Activated T-cell treated with anti-CD3 and anti-CD28 coated beads for 24 hours (primary cell): Measurements from ENCODE around the gene RASAL2.

ENCODE experiments used
- DNase-seq: peaks from one replicate; pipeline ENCODE4 v3.0.0-alpha.2; 2020; ENCODE audit warnings: low read depth

RASAL2 gene

DNA sequence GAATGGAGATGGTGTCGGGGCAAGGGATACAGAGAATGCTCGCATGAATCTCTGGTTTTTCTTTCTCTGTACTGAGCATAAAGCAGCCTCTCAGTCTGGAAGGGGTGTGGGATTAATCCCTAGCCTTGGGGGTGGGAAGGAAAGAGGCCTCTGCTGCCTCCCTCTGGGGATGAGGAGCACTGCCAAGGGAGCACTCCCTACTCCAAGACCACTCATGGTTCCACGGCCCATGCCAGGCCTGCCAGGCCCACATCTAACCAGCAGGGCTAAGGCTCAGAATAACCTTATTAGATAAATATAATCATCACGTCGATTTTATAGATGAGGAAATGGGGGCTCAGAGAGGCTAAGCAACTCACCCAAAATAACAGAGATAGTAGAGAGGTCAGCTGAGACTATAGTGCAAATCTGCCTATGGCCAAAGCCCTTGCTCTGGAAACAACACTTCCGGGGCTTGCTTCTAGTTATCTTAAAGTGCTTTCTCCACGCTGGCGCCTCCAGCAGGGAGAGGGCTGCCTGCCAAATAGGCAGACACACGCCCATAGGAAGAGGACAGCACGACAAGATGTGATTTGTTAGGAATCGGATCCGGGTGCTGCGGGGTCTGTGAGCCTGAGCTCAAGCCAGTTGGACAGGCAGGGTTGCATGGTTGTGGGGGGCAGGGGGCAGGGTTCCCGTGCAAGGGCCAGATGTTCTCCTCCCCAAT is 419.5 kb downstream of the RASAL2 start:
- no peak for DNase-seq

DNA sequence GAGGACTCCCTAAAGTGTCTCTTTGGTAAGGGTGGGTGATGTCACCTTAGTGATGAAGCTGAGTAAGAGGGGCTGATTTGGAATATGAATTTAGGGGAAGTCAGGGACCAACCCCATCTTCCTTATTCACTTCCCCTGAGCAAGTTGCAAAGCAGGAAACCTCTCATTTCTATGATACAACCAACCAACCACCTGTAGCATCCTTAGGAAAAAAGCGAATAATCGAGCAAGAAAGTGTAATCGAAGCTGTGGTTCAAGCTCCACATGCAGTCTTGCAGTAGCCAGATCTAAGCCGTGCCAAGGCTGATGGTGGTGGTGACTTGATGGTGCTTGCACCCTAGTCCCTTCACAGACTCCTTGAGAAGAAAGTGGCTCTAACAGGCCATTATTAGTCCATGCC is 422.2 kb downstream of the RASAL2 start:
- no peak for DNase-seq

DNA sequence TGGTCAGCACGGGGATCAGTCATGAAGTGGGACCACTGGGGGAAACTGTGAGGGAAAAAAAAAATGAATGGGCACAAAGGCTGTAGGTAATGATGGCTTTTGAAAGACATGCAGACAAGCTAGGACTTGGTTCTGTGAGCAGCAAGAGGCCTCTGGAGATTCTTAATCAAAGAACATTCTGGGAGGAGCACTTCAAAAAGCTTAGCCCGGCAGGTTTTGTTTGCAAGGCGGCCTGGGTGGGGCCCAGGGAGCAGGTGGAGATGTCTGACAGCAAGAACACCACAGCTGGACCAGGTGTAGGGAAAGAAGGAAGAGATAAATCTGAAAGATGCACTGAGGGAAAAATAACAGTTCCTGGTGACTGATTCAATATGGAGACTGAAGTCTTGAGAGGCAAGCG is 425.0 kb downstream of the RASAL2 start:
- DNase-seq, result no peak

DNA sequence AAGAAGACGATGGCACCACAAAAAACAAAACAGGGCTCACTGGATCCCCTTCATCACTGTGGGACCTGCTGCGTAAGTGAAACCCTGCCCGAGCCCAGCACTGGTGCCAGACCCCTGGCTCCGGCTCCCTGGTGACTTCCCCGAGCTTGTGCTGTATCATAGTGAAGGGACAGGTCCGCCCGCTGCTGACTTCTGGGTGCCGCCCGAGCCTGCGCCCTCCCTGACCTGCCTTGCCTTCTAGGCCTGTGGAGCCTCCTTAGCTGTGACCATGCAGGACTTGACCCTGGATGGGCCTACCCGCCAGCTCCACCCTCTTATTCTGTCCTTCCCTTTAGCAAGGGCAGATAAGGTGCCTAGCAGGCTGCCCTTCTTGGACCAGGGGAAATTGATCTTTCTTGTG is 426.9 kb downstream of the RASAL2 start:
- DNase-seq, result no peak

DNA sequence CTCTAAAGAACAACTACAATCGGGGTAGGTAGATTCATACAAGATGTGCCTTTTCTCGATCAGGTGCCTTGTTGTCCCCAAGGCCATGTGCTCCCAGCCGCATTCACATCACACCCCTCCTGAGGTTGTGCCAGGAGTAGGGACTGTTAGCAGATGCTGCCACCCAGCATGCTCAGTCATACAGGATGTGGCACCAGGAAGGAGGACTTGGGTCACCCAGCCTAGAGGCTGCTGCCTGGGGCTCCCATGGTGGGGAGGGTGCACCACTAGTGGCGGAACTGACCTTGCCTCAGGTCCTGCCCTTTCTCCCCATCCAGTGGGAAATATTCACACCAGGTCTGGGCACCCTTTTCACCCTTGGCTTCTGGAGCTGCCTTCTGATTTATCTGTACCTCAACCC is 427.3 kb downstream of the RASAL2 start:
- DNase-seq, result no peak

DNA sequence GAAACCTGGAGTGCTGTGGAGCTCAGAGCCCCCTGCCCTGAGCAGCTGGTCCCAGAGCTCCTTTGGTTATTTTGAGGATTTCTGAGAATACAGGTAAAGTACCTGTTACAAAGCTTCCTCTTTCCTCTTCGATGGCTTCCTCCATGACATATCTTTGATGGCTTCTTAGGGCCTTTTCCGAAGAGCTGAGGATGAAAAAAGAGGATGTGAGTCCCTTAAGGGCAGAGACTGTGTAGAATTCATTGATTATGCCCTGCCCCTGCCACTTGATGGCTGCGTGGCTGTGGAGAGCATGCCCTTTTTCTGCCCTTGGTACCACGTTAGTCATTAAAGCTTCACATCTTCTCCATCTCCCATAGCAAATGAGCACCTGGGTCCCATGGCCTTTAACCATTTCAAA is 433.2 kb downstream of the RASAL2 start:
- no peak for DNase-seq

DNA sequence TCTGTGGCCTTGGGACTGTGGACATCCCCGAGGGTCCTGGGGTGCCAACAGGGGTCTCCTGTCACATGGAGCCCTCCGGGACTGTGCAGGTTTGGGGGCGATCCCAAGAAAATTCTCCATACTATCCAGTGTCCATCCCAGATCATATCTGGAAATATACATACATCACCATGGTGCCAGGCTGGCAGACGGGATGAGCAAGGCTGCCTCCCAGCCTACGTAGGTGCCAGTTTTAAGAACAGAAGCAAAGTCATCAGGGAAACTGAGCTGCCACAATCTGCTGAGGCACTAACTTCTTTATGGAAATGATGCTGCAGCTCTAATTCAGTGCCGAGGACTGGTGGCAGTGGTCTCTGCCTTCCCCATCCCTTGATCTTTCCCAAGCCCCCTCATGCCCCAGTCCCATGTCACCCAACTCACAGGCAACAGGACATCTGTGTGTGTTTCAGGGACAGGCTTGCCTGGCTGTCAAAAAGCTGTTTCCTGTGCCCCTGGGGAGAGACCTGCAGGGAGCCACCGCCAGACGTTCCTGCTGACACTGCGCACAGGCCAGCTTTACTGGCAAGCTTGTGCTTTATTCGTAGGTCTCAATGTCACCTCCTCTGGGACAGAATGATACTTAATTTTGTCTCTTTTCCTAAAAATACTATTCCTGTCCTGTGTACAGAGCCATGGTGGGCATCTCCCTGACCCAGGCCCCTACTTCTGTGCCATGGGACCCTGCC is 434.5 kb downstream of the RASAL2 start:
- DNase-seq, result no peak

DNA sequence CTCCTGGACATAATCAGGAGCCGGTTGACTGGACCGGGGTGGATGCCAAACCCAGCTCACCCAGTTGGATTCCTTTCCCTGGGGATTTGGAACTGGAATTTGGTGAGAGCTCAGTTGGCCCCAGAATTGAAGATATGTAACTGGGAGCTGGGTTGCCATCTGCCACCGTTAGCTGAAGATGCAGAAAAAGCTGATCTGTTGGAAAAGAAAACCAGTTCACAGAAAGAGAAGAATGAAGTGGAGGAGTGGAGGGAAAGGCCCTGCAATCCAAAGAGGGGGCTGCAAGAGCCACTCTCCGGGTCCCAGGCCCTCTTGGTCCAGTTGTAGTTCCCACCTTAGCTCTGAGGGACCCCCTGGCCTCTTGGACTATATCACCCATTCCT is 435.0 kb downstream of the RASAL2 start:
- no peak for DNase-seq

DNA sequence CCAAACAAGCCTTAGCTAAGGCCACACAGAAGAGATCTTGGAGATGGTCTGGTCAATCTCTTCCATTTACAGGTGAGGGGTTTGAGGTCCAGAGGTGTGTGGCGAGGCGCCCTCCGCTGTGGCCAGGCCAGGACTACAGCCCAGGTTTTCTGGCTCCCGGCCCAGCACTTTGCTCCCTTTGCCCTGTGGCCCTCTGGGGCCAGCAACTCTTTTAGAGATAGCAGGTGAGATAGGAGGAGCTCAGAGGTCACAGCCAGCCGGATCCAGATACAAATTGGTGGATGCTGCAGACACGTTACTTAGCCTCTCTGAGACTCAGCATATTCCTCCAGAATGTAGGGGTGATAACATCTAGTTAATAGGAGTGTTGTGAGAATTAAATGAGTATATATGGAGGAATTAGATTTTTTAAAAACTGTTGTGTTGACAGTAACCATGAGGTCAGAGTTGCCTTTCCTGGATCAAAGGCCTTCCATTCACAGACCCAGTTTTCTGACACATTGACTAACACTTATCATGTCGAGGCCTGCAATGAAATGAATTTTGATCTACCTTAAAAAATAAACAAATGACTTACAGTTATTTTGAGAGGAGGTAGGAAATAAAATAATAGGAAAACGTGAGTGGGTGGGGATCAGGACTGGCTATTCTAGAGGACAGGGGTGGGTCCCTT is 435.6 kb downstream of the RASAL2 start:
- DNase-seq, result no peak

DNA sequence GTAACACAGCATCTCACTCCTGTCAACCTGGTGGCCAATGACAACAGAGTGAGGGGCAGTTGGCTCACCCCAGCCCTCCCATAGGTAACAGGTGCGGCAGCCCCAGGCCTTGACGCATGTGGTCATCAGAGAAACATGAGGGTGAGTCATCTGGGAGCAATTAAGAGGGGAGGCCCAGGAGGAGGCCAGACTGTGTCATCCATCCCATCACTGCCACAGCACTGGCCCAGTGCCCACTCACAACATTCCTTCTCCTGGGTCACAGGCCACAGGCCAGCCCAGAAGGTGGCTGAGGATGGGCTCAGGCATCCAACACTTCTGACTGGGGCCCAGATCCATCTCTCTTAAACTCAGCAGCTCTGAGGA is 436.1 kb downstream of the RASAL2 start:
- no peak for DNase-seq

DNA sequence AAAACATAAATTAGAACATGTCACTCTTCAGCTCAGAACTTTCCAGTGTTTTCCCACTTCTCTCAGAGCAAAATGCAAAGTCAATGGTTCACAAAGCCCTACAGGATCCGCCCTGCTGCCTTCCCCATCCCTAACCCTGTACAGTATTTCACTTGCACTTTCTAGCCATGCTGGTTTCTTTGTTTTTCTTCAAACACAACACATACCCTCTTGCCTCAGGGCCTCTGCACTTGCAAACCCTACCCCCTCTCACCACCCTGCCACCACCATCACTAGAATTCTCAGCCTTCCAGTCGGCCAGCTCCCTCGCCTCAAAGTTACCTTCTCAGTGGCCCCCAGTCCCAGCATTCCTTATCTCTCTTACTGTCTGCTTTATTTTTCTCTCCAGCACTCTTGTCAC is 436.6 kb downstream of the RASAL2 start:
- DNase-seq, result no peak

DNA sequence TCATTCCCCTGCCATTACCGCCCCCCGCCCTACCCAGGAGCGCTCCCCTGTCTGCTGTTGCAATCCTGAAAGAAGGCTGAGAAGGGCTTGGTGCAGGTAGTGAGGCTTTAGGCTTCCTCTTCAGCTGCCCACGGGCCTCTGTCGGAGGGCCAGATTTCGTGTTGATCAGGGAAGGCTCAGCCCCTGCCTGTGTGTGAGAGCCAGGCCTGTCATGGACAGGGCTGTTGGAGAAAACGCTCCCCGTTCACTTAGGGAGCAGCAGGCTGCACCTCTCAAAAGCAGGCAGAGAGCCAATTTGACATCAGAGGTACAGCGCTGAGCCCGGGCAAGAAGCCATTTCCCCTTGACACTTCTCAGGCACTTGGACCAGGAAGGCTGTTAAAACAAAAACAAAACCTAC is 438.0 kb downstream of the RASAL2 start:
- DNase-seq, result no peak

DNA sequence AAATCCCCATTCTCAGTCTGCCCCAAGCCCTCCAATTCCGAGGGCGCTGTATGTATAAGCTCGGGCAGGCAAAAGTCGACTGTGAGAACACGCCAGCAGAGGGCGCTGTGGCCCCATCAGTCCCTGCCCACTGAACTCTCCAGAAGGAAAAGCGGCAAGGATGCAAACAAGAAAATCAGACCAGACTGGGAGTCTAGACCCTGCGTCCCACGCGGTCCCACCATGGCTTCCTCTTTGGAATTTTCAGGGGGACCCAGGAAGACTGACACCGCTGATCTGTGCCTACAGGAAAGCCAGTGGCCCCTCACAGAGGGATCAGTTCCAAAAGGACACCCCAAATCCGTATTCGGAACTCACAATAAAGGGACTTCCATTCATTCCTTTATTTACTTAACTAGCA is 438.5 kb downstream of the RASAL2 start:
- peak; percentile 59 for DNase-seq

DNA sequence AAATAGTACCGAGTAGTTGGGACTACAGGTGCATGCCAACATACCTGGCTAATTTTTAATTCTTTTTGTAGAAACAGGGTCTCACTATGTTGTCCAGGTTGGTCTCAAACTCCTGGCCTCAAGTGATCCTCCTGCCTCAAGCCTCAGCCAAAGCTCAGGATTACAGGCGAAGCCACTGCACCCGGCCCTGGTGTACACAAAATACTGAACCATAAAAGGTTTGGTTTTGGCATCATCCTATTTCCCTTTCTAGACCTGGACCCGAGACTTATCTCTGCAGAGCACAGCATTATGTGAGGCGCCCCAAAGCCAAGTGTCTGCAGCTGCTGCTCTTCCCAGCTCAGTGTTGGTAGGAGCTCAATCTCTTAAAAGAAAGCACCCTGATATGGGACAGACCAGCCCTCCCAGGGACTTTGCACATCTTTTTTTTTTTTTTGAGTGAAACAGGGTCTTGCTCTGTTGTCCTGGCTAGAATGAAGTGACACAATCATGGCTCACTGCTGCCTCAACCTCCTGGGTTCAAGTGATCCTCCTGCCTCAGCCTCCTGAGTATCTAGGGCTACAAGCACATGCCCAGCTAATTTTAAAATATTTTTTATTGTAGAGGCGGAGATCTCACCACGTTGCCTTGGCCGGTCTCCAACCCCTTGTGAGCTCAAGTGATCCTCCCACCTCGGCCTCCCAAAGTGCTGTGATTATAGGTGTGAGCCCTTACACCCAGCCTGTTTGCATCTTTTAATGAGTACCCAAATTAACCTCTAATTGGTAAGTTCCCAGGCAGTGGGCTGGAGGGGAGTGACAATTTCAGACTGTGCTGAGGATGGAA is 439.4 kb downstream of the RASAL2 start:
- no peak for DNase-seq
